Right atrium auricular region (tissue), 2 donors: ENCODE results near the gene DDI2. TPM values are rescaled to one million over a fixed set of nuclear protein-coding genes. Genes with fewer than 3 reads are reported as not detected.

Source experiments
- DNase-seq: peaks from one replicate; pipeline ENCODE4 v3.0.0-alpha.2; 2019; ENCODE audit warnings: low spot score
- H3K27ac ChIP-seq, 2 donors: fragments of 200-600 bp; sonication (generic); 1 replicate in 1 of 2; 2 replicates in 1 of 2; pipeline ENCODE4 v1.5.1; 2016 to 2019
- H3K27me3 ChIP-seq, 2 donors: fragments of 200-600 bp; sonication (generic); one replicate each; pipeline versions ENCODE4 v1.5.1 to v1.6.0; 2017 to 2019
- H3K36me3 ChIP-seq: fragments of 200-600 bp; sonication (generic); one replicate; pipeline ENCODE4 v1.5.1; 2016
- H3K4me1 ChIP-seq, 2 donors: fragments of 200-600 bp; sonication (generic); one replicate each; pipeline versions ENCODE4 v1.5.1 to v1.6.0; 2017 to 2019
- H3K4me3 ChIP-seq, 2 donors: fragments of 200-600 bp; sonication (generic); 1 replicate in 1 of 2; 2 replicates in 1 of 2; pipeline ENCODE4 v1.5.1; 2017 to 2019; ENCODE audit warnings: mild to moderate bottlenecking in 1 of 2, moderate library complexity in 1 of 2
- H3K9me3 ChIP-seq, 2 donors: fragments of 200-600 bp; sonication (generic); one replicate each; pipeline ENCODE4 v1.5.1; 2019
- CTCF ChIP-seq, 2 donors: fragments of 200-600 bp; sonication (generic); IDR thresholded peaks; one replicate each; pipeline ENCODE4 v1.5.1; 2019; ENCODE audit warnings: antibody characterized with exemption in 2 of 2
- total RNA-seq, 2 donors: library from RNA; depleted of rRNA; stranded (reverse); fragments of >200 nt; gene quantifications; one replicate each; pipeline ENCODE4 v1.1.0, GENCODE V29; 2016

Gene DDI2
- total RNA-seq, 2 donors from 2014 or later, result 16.5 to 24.7 TPM

- H3K4me3 ChIP-seq, result no peak overlapping the region
- H3K27me3 ChIP-seq, result no peaks in the 10 kb centered on the region
- no peak for TF ChIP-seq CTCF (IDR thresholded peaks at IDR 0.05)
- H3K4me1 ChIP-seq, result peaks cover 0 to 74% of the 10 kb centered on the region in 2 donors
- H3K27ac ChIP-seq, result peak overlapping the region; percentile 98 to 99
- H3K36me3 ChIP-seq, result peaks cover 5% of the 10 kb centered on the region
- DNase-seq, result no peak
- H3K9me3 ChIP-seq, result no peaks in the 10 kb centered on the region
Observed at GRCh38 chr1:15621975-15622374, 4.7 kb downstream of the DDI2 start.

- TF ChIP-seq CTCF (IDR thresholded peaks at IDR 0.05), result no peak
- Histone ChIP-seq H3K27ac (peak overlapping the region; percentile 98 to 99), H3K4me1 (peaks cover 0 to 83% of the 10 kb centered on the region in 2 donors), H3K27me3 (no peaks in the 10 kb centered on the region), H3K9me3 (no peaks in the 10 kb centered on the region), H3K4me3 (no peak overlapping the region), H3K36me3 (peaks cover 9% of the 10 kb centered on the region)
- DNase-seq, result no peak
Observed at GRCh38 chr1:15622712-15623373, 5.6 kb downstream of the DDI2 start.

GRCh38 chr1:15623435-15623834, 6.2 kb downstream of the DDI2 start:
- Histone ChIP-seq H3K4me1 (peaks cover 0 to 84% of the 10 kb centered on the region in 2 donors), H3K4me3 (no peak overlapping the region), H3K36me3 (peaks cover 9% of the 10 kb centered on the region), H3K27me3 (no peaks in the 10 kb centered on the region), H3K27ac (peak overlapping the region in 1 of 2 donors; percentile 9), H3K9me3 (no peaks in the 10 kb centered on the region)
- no peak for TF ChIP-seq CTCF (IDR thresholded peaks at IDR 0.05)
- no peak for DNase-seq

- DNase-seq, result no peak
- Histone ChIP-seq H3K4me3 (no peak overlapping the region), H3K27me3 (no peaks in the 10 kb centered on the region), H3K36me3 (peaks cover 9% of the 10 kb centered on the region), H3K27ac (peak overlapping the region; percentile 9 to 24), H3K4me1 (peaks cover 0 to 77% of the 10 kb centered on the region in 2 donors), H3K9me3 (no peaks in the 10 kb centered on the region)
- TF ChIP-seq CTCF (IDR thresholded peaks at IDR 0.05), result no peak
Observed at GRCh38 chr1:15624133-15624714, 7.0 kb downstream of the DDI2 start.

- no peak for DNase-seq
- Histone ChIP-seq H3K4me3 (no peak overlapping the region), H3K36me3 (peaks cover 10% of the 10 kb centered on the region), H3K4me1 (peaks cover 0 to 68% of the 10 kb centered on the region in 2 donors), H3K9me3 (no peaks in the 10 kb centered on the region), H3K27me3 (no peaks in the 10 kb centered on the region), H3K27ac (peak overlapping the region; percentile 8 to 9)
- TF ChIP-seq CTCF (IDR thresholded peaks at IDR 0.05), result no peak
Observed at GRCh38 chr1:15625056-15625917, 8.0 kb downstream of the DDI2 start.
